OCI-LY7 (cell line): ENCODE data around the gene DIP2C. TPM values are rescaled to one million over a fixed set of nuclear protein-coding genes. Genes with fewer than 3 reads are reported as not detected.

Experiments
- BruUV-seq: library from RNA; stranded (reverse); fragments of 400-500 nt; replicated peaks from 2 replicates; lab custom pipeline; 2021; lab: Mats Ljungman, UMichigan
- CTCF ChIA-PET: fragments of 300-600 bp; sonication (Branson Sonifier 250); formaldehyde crosslinking; loops from one replicate; lab custom pipeline; 2022; ENCODE audit warnings: antibody characterized with exemption; ENCODE audit not compliant: unreplicated experiment; lab: Charles Lee
- POLR2A ChIA-PET: fragments of 300-600 bp; sonication (Branson Sonifier 250); formaldehyde crosslinking; loops from one replicate; lab custom pipeline; 2022; ENCODE audit warnings: antibody characterized with exemption; lab: Charles Lee
- DNase-seq: peaks from one replicate; pipeline ENCODE4 v3.0.0-alpha.2; 2015; ENCODE audit warnings: low spot score
- H2AFZ ChIP-seq: fragments of 200-600 bp; sonication (generic), shearing (Covaris generic); 2 replicates; pipeline ENCODE4 v1.6.1; 2014; ENCODE audit warnings: mild to moderate bottlenecking, antibody characterized with exemption, low read length, moderate library complexity
- H3K27ac ChIP-seq: fragments of 200-600 bp; sonication (generic); 2 replicates; pipeline ENCODE4 v1.5.1; 2014; ENCODE audit warnings: mixed run types, low read depth, mild to moderate bottlenecking, moderate library complexity, low read length, inconsistent platforms; ENCODE audit not compliant: poor library complexity, severe bottlenecking
- H3K36me3 ChIP-seq: fragments of 200-600 bp; sonication (generic); 2 replicates; pipeline ENCODE4 v1.6.1; 2014; ENCODE audit warnings: mild to moderate bottlenecking, antibody characterized with exemption, low read length, moderate library complexity, mixed read lengths; ENCODE audit not compliant: insufficient read depth
- H3K4me1 ChIP-seq: fragments of 200-600 bp; sonication (generic); 2 replicates; pipeline ENCODE4 v1.5.1; 2014; ENCODE audit warnings: mild to moderate bottlenecking, low read length; ENCODE audit not compliant: insufficient read depth, poor library complexity, severe bottlenecking
- H3K4me2 ChIP-seq: fragments of 200-600 bp; sonication (generic); 2 replicates; pipeline ENCODE4 v1.6.1; 2014; ENCODE audit warnings: mild to moderate bottlenecking, low read length
- H3K4me3 ChIP-seq: fragments of 200-600 bp; sonication (generic); 2 replicates; pipeline ENCODE4 v1.5.1; 2014; ENCODE audit warnings: mild to moderate bottlenecking, low read depth, low read length; ENCODE audit not compliant: poor library complexity, severe bottlenecking
- H3K79me2 ChIP-seq: fragments of 200-600 bp; sonication (generic); 2 replicates; pipeline ENCODE4 v1.6.1; 2016; ENCODE audit warnings: low read depth, mild to moderate bottlenecking, low read length, moderate library complexity, mixed read lengths; ENCODE audit not compliant: insufficient read depth
- H3K9me2 ChIP-seq: fragments of 200-600 bp; sonication (generic); 2 replicates; pipeline ENCODE4 v1.6.1; 2016; ENCODE audit warnings: mild to moderate bottlenecking, low read length, mixed read lengths; ENCODE audit not compliant: insufficient read depth
- H3K9me3 ChIP-seq: fragments of 200-600 bp; sonication (generic); 2 replicates; pipeline ENCODE4 v1.6.1; 2014; ENCODE audit warnings: mild to moderate bottlenecking, mixed run types, low read length, mixed read lengths
- H4K20me1 ChIP-seq: fragments of 200-600 bp; sonication (generic); 2 replicates; pipeline ENCODE4 v1.6.1; 2014; ENCODE audit warnings: mild to moderate bottlenecking, antibody characterized with exemption, low read length, moderate library complexity, mixed read lengths; ENCODE audit not compliant: insufficient read depth
- EZH2phosphoT487 ChIP-seq: fragments of 200-600 bp; sonication (generic); IDR thresholded peaks from 2 replicates; pipeline ENCODE4 v1.6.1; 2018; ENCODE audit warnings: low read depth, borderline replicate concordance, mild to moderate bottlenecking, mixed run types, antibody characterized with exemption, low read length, moderate library complexity, mixed read lengths
- intact Hi-C: fragments of 100-400 bp; cut with micrococcal nuclease; formaldehyde crosslinking; loops from one replicate; pipeline ENCODE4 v1.10.0; 2022; ENCODE audit not compliant: unreplicated experiment
- total RNA-seq, 2 experiments: library from RNA; depleted of rRNA in 1 of 2; stranded (reverse); fragments of >200 nt in 1 of 2; shearing (Covaris generic) in 1 of 2; gene quantifications; 2 replicates each; pipeline ENCODE4 v1.2.3, GENCODE V29; 2014 to 2022
- TF ChIP-seq, protein P1 (sequence below): fragments of 200-600 bp; sonication (generic); conservative IDR thresholded peaks from 2 replicates; pipeline ENCODE4 v1.5.1; 2014; ENCODE audit warnings: mild to moderate bottlenecking, antibody characterized with exemption, low read length, moderate library complexity, mixed read lengths

The DIP2C gene
- total RNA-seq, 2 experiments from 2014 or later: 10.9 to 29.5 TPM

- no peak overlapping the region for H3K4me3 ChIP-seq
- no peak overlapping the region for H2AFZ ChIP-seq
- ChIA-PET POLR2A (no interaction called here), CTCF (no interaction called here)
- H3K4me1 ChIP-seq: no peaks in the 10 kb centered on the region
- DNase-seq: no peak
- no peaks in the 10 kb centered on the region for H3K9me3 ChIP-seq
- H3K79me2 ChIP-seq: no peaks in the 10 kb centered on the region
- BruUV-seq: no TSS peak
- peaks cover 63% of the 10 kb centered on the region for H3K36me3 ChIP-seq
- H3K27ac ChIP-seq: no peak overlapping the region
- no peaks in the 10 kb centered on the region for H3K9me2 ChIP-seq
- H4K20me1 ChIP-seq: no peaks in the 10 kb centered on the region
- H3K4me2 ChIP-seq: no peak overlapping the region
- TF ChIP-seq EZH2phosphoT487: no peak
- intact Hi-C loops: no loop called here
These were observed 308.1 kb downstream of the DIP2C start for GRCh38 chr10:381346-381745.

DNA sequence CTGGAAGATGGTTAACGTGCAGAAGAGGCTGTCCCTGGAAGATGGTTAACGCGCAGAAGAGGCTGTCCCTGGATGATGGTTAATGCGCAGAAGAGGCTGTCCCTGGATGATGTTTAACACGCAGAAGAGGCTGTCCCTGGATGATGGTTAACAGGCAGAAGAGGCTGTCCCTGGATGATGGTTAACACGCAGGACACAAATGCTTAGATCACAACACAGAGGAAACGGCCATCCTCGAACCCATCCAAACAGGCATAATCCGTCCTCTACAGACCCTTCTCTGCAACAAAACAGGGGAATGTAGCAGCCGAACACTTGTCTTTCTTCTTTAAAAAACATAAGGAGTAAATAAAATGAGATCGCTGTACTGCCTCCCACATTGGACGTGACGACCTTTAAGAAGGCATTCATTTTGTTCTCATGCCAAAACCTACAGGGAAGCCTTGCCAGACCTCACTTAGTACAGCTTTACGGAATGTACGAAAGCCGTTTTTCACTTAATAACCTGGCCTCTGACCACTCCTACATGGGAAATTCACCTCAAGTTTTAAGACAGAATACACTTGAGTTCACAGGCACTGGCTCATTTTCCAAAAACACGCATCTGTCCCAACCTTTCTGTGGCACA, 309.0 kb downstream of the DIP2C start:
- no TSS peak for BruUV-seq
- intact Hi-C loops: no loop called here
- DNase-seq: no peak
- CTCF ChIA-PET: no interaction called here
- Histone ChIP-seq H3K4me1 (no peaks in the 10 kb centered on the region), H3K4me3 (no peak overlapping the region), H3K79me2 (no peaks in the 10 kb centered on the region), H3K36me3 (peaks cover 71% of the 10 kb centered on the region), H3K4me2 (no peak overlapping the region), H3K27ac (no peak overlapping the region), H4K20me1 (no peaks in the 10 kb centered on the region), H2AFZ (no peak overlapping the region), H3K9me2 (no peaks in the 10 kb centered on the region), H3K9me3 (no peaks in the 10 kb centered on the region)
- no peak for TF ChIP-seq EZH2phosphoT487
- TF ChIP-seq, protein P1, sequence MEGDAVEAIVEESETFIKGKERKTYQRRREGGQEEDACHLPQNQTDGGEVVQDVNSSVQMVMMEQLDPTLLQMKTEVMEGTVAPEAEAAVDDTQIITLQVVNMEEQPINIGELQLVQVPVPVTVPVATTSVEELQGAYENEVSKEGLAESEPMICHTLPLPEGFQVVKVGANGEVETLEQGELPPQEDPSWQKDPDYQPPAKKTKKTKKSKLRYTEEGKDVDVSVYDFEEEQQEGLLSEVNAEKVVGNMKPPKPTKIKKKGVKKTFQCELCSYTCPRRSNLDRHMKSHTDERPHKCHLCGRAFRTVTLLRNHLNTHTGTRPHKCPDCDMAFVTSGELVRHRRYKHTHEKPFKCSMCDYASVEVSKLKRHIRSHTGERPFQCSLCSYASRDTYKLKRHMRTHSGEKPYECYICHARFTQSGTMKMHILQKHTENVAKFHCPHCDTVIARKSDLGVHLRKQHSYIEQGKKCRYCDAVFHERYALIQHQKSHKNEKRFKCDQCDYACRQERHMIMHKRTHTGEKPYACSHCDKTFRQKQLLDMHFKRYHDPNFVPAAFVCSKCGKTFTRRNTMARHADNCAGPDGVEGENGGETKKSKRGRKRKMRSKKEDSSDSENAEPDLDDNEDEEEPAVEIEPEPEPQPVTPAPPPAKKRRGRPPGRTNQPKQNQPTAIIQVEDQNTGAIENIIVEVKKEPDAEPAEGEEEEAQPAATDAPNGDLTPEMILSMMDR: no peak
- POLR2A ChIA-PET: no interaction called here

DNA sequence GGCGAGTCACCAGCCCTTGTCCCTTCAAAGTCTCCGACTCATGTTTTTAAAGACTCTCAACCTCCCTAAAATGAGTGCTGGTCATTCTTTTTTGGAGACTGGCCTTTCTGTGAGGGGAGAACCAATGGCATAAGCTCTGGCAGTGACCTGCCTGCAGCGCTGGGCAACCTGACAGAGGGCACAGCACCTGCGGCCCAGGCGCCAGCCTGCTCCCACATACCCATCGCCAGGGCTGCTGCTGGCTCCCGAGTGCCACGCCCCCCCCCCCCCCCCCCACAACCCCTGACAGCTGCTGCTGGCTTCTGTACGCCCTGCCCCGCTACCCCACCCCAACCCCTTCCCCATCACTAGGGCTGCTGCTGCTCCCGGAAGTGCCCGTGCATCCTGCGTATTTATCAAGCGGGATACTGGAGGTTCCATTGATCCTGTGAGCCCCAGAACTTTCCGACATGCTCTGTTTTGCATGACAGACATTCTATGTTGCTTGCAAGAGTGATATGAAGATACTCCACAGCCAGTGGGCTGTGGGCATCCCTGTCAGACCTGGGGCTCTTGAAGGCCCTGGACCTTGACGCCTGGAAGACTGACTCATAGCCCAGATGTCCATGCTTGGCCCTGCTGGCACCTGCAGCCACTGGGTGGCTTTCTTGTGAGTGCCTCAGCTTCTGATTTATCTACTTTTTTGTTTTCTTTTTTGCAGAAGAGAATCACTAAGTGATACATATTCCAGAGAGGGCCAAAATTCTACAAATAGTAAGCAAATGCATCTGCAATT, 310.4 kb downstream of the DIP2C start:
- H3K36me3 ChIP-seq: peaks cover 84% of the 10 kb centered on the region
- H3K4me1 ChIP-seq: no peaks in the 10 kb centered on the region
- H3K9me2 ChIP-seq: no peaks in the 10 kb centered on the region
- no TSS peak for BruUV-seq
- TF ChIP-seq, protein P1: no peak
- TF ChIP-seq EZH2phosphoT487: no peak
- no peak overlapping the region for H2AFZ ChIP-seq
- H3K27ac ChIP-seq: no peak overlapping the region
- H3K79me2 ChIP-seq: no peaks in the 10 kb centered on the region
- ChIA-PET POLR2A (interaction anchor here (0.7 kb wide), 1 partner anchor 19 kb away, joined by 3 read pairs; no protein-coding TSS in a partner anchor), CTCF (interaction anchor here (0.5 kb wide), 1 partner anchor 47 kb away, joined by 3 read pairs; no protein-coding TSS in a partner anchor)
- no peaks in the 10 kb centered on the region for H4K20me1 ChIP-seq
- no peaks in the 10 kb centered on the region for H3K9me3 ChIP-seq
- DNase-seq: no peak
- H3K4me3 ChIP-seq: no peak overlapping the region
- H3K4me2 ChIP-seq: no peak overlapping the region
- intact Hi-C loops: no loop called here
